Aortic smooth muscle cell (primary cell): ENCODE measurements around the gene GBP6. TPM values are rescaled to one million over a fixed set of nuclear protein-coding genes. Genes with fewer than 3 reads are reported as not detected.

Source experiments
- total RNA-seq: library from RNA; depleted of rRNA; stranded (reverse); fragments of >200 nt; gene quantifications from 2 replicates; pipeline ENCODE4 v1.2.3, GENCODE V29; 2014

The GBP6 gene, protein sequence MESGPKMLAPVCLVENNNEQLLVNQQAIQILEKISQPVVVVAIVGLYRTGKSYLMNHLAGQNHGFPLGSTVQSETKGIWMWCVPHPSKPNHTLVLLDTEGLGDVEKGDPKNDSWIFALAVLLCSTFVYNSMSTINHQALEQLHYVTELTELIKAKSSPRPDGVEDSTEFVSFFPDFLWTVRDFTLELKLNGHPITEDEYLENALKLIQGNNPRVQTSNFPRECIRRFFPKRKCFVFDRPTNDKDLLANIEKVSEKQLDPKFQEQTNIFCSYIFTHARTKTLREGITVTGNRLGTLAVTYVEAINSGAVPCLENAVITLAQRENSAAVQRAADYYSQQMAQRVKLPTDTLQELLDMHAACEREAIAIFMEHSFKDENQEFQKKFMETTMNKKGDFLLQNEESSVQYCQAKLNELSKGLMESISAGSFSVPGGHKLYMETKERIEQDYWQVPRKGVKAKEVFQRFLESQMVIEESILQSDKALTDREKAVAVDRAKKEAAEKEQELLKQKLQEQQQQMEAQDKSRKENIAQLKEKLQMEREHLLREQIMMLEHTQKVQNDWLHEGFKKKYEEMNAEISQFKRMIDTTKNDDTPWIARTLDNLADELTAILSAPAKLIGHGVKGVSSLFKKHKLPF
- not detected in 2 replicates for total RNA-seq

DNA sequence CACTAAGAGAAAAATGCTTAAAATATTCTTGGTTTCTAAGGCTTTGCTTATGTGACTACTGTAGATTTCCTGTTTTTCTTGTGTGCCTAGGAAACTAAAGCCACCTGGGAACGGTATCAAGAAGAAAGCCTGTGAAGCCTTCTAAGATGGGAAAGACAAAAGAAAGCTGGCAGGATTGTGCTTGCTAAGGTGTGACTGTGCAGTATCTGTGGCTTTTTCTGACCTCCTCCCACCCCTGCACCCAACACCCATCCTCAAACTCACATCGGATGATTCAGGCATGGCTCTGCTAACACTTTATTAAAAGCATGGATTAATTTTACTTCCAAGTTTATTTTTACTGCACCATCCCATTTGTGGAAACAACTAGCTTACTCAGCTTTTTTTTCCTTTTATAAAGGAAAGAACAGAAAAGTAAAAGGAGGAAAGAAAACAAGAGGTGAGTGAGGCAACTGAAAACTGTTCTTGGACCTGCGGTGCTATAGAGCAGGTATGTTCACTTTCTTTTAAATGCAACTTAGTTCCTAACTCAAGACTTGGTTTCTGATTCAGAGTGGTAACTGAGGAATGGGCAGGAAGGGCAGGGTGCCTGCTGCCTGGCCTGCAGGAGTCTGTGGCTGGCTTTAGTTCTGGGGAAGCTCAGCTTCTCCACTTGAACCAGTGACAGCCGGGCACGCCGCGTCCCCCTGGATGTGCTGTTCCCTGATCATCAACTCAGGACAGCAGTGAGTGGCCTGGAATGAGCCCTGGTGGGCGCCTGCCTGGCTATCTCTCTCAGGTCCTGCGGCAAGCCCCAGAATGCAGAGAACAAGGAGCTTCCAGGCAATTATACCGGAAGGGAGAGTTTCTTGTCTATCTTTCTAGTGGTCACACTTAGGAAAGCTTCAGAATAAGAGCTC, at the start of gene GBP6:
Gene GBP6 (plus strand): TSS at position 422 of the 899 bp plus-strand sequence. CDS start 4,493 bp downstream, outside the sequence.

Other genes starting within 250 kb of the GBP6 start
- gene GBP2, start 237.9 kb upstream of the GBP6 start, total RNA-seq, result 53.6 and 81.5 TPM in 2 replicates
- gene GBP7, start 188.1 kb upstream of the GBP6 start, total RNA-seq, result not detected in 2 replicates
- gene GBP4, start 165.1 kb upstream of the GBP6 start, total RNA-seq, result 0.31 and 0.53 TPM in 2 replicates
- under 0.01 TPM in 2 replicates for gene GBP5, start 91.2 kb upstream of the GBP6 start, total RNA-seq
- gene LRRC8B, start 160.8 kb downstream of the GBP6 start, total RNA-seq, result 0.75 and 2.1 TPM in 2 replicates